A673 (cell line): ENCODE results near the gene TCEA2.

ENCODE experiments used
- EZH2 ChIP-seq: fragments of 200-600 bp; sonication (generic); IDR thresholded peaks from 2 replicates; pipeline ENCODE4 v1.6.1; 2017; ENCODE audit warnings: borderline replicate concordance, low read depth, mild to moderate bottlenecking, mixed read lengths, antibody characterized with exemption, low read length; ENCODE audit not compliant: poor library complexity, severe bottlenecking
- TF ChIP-seq, protein P1 (sequence below): fragments of 300-800, 200-600 bp; sonication (generic); conservative IDR thresholded peaks from 2 replicates; pipeline ENCODE4 v1.5.1; 2017; ENCODE audit warnings: low read depth, mild to moderate bottlenecking, antibody characterized with exemption, low read length, moderate library complexity, mixed read lengths

DNA sequence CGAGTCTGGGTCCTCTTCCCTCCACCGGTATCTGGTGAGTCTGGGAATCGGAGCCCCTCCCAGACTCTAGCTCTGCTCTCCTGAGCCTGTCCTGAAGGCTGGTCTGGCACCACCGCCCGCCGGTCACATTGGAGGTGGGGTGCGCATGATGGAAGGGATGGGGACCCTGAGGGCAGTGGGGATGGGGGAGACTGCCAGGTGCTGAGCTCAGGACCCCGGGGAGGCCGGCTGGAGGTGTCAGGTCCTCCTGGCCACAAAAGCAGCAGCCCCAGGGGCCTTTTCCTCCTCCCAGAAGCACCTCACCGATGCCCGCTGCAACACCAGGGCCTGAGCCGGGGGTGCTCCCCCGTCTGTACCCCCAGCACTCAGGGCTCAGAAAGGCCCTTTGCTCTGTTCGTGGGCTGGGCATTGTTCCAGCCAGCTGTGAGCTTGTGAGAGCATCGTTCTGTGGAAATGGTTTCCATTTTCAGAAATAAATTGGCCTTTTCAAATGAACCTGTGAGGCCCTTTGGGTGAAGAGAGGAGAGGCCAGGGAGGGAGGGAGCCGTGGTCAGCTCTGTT lies 46.9 kb downstream of the TCEA2 start:
- TF ChIP-seq, protein P1, sequence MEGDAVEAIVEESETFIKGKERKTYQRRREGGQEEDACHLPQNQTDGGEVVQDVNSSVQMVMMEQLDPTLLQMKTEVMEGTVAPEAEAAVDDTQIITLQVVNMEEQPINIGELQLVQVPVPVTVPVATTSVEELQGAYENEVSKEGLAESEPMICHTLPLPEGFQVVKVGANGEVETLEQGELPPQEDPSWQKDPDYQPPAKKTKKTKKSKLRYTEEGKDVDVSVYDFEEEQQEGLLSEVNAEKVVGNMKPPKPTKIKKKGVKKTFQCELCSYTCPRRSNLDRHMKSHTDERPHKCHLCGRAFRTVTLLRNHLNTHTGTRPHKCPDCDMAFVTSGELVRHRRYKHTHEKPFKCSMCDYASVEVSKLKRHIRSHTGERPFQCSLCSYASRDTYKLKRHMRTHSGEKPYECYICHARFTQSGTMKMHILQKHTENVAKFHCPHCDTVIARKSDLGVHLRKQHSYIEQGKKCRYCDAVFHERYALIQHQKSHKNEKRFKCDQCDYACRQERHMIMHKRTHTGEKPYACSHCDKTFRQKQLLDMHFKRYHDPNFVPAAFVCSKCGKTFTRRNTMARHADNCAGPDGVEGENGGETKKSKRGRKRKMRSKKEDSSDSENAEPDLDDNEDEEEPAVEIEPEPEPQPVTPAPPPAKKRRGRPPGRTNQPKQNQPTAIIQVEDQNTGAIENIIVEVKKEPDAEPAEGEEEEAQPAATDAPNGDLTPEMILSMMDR, result no peak
- no peak for TF ChIP-seq EZH2
